NB4 (cell line): ENCODE results near the gene RPL27A.

Source experiments
- DNase-seq: peaks from one replicate; pipeline ENCODE4 v3.0.0; 2010; ENCODE audit warnings: low read depth
- H3K4me3 ChIP-seq: one replicate; pipeline ENCODE4 v1.5.1; 2011; ENCODE audit warnings: mild to moderate bottlenecking, low read depth, low read length, moderate library complexity
- MYC ChIP-seq: IDR thresholded peaks from 2 replicates; pipeline ENCODE4 v1.6.1; 2011; ENCODE audit warnings: low read depth, low read length
- POLR2A ChIP-seq: IDR thresholded peaks from 2 replicates; pipeline ENCODE4 v1.6.1; 2011; ENCODE audit warnings: mild to moderate bottlenecking; ENCODE audit not compliant: insufficient read length; ENCODE audit errors: extremely low read depth
- TF ChIP-seq, protein P1 (sequence below): IDR thresholded peaks from 2 replicates; pipeline ENCODE4 v1.6.1; 2011; ENCODE audit warnings: low read depth, low read length
- TF ChIP-seq, protein P2 (sequence below): IDR thresholded peaks from one replicate; pipeline ENCODE4 v1.5.1; 2012; ENCODE audit warnings: low read depth, low read length

Gene RPL27A

DNA sequence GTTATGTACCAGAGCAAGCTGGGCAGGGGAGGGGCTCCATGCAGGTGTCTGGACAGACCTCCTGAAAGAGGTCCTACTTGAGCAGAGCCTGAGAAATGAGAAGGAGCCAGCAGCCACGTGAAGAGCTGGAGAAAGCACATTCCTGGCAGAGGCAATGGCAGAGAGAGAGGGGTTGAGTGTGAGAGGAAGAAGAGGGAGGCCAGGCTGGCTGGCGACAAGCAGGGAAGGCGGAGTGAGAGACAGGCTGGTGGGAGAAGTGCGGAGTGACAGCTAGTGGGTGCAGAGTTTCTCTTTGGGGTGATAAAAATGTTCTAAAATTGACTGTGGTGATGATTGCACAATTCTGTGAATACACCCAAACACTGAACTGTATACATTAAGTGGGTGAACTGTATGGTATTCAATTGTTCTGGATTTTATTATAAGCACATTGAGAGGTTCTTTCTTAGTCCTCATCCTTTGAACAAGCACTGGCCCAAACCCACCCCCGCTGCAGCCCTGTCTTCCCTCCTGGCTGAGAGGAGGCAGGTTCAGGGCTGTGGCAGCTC is 29.4 kb downstream of the RPL27A start:
- DNase-seq: no peak
- TF ChIP-seq, protein P1, sequence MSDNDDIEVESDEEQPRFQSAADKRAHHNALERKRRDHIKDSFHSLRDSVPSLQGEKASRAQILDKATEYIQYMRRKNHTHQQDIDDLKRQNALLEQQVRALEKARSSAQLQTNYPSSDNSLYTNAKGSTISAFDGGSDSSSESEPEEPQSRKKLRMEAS: no peak
- TF ChIP-seq, protein P2, sequence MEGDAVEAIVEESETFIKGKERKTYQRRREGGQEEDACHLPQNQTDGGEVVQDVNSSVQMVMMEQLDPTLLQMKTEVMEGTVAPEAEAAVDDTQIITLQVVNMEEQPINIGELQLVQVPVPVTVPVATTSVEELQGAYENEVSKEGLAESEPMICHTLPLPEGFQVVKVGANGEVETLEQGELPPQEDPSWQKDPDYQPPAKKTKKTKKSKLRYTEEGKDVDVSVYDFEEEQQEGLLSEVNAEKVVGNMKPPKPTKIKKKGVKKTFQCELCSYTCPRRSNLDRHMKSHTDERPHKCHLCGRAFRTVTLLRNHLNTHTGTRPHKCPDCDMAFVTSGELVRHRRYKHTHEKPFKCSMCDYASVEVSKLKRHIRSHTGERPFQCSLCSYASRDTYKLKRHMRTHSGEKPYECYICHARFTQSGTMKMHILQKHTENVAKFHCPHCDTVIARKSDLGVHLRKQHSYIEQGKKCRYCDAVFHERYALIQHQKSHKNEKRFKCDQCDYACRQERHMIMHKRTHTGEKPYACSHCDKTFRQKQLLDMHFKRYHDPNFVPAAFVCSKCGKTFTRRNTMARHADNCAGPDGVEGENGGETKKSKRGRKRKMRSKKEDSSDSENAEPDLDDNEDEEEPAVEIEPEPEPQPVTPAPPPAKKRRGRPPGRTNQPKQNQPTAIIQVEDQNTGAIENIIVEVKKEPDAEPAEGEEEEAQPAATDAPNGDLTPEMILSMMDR: no peak
- TF ChIP-seq POLR2A (no peak), MYC (no peak)
- H3K4me3 ChIP-seq: no peak overlapping the region

DNA sequence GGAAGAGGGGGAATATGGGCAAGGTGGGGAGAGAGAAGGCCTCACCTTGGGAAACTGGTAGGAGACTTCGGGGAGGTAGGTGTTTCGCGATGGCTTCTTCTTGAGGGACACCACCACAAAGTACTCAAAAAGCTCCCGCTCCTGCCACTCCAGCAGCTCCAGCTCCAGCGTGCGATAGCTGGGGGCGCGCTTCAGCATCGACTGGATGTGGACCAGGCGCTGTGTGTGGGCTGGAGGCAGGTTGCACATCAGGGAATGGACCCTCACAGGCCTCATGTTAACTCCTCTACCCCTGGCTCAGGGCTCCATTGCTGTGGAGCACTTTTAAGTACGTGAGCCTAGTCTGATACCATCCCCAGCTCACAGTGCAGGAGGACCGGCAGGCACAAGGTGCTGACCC is 29.9 kb downstream of the RPL27A start:
- no peak overlapping the region for H3K4me3 ChIP-seq
- TF ChIP-seq, protein P2: no peak
- TF ChIP-seq MYC: no peak
- TF ChIP-seq POLR2A: no peak
- TF ChIP-seq, protein P1: no peak
- DNase-seq: no peak

DNA sequence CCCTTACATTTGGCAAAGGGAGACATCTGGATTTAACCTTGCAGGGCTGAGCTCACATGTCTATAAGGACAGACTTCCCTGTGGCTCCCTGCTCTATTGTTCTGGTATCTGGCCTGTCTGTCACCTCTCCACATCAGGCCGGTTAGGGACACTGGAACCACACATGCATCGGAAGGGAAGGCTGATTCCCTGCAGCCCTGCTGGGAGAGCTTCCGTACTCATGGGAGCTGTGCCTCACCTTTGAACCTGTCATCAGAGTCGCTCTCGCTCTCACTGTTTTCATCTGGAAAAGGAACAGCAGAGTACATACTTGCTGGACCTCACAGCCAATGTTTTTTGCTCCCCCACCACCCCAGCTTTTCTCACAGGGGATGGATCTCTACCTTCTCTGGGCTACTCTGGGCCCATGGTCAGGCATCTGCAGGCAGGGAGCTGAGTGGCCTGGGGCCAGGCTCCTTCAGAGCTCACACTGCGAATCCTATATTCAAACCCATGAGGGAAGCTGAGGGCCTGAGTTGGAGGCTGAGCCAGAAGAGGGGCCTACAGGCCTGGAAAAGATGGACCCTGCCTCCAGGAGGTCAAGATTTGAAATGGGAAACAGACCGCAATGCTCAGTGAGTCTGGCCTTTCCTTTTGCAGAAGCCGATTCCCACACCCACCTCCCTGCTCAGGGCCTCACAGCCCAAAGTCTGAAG is 31.3 kb downstream of the RPL27A start:
- DNase-seq: no peak
- no peak for TF ChIP-seq POLR2A
- TF ChIP-seq, protein P1: no peak
- TF ChIP-seq, protein P2: no peak
- no peak for TF ChIP-seq MYC

DNA sequence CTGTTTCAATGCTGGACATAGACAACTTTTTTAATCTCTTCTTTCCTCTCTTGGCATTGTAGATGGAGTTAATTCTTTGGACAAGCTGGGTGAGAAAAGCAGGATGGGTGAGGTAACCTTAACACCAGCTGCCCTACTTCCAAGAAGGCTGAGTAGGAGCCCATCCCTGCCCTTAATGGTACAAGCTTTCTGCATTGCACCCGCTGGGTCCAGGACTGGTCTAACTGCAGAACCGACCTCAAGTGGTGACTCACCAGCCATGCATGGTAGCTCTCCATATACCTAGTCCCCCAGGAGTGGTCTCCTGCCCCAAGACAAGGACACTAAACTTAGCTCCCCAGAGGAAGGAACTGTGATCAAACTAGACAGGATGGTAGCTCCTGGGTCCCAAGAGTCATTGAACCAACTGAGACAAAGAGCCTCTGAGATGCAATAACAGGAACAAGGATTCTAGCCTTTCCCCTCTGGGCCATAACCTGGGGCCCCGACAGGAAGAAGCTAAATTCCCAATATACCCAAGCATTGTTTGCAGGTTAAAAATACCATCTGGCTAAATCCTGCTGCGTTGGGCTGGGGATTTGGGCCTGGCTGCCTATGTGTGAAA is 32.1 kb downstream of the RPL27A start:
- TF ChIP-seq POLR2A (no peak), MYC (no peak)
- TF ChIP-seq, protein P2: no peak
- TF ChIP-seq, protein P1: no peak
- DNase-seq: peak; percentile 28
- H3K4me3 ChIP-seq: no peak overlapping the region

More for the DNA sequence above, 31.3 kb downstream of the RPL27A start:
- H3K4me3 ChIP-seq: no peak overlapping the region

DNA sequence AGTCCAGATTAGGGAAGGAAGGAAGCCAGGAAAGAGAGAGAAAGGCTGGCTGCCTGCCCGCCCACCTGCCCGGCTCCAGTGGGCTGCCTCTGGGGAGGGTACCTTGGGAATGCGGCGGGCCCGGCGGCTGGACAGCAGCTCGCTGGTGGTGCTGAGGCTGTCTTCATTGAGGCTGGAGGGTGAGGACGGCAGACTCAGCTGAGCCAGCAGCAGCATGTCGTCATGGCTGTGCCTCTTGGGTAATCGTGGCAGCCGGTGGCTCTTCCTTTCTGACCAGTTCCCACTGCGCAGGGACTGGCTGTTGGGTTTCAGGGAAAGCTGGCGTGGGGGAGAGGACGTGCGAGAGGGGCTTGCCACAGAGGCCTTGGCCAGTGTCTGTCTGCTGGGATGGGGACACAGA is 32.9 kb downstream of the RPL27A start:
- no peak overlapping the region for H3K4me3 ChIP-seq
- TF ChIP-seq, protein P2: no peak
- TF ChIP-seq, protein P1: no peak
- TF ChIP-seq MYC (no peak), POLR2A (no peak)
- DNase-seq: peak; percentile 67

DNA sequence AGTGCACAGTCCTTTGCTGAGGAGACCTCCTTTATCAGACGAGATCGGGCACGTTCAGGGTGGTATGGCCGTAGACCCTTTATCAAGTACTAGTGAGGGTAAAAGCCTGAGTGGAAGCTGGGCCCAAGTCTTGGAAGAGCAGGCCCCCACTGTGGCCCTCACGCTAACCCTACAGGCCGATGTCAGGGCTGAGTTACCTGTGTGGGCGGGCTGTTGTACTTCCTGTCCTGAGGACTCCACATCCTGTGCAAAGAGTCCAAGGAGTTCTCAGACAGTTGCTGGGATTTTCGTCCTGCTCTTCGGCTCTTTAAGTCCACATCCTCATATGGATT is 34.9 kb downstream of the RPL27A start:
- TF ChIP-seq, protein P2: no peak
- TF ChIP-seq MYC: no peak
- TF ChIP-seq, protein P1: no peak
- no peak for DNase-seq
- H3K4me3 ChIP-seq: no peak overlapping the region
